LNCaP clone FGC (cell line): ENCODE measurements around the gene RANGRF.
A peak's percentile ranks its signal among the peaks of the same experiment; 100 is the strongest.

Source experiments
- DNase-seq: peaks from one replicate; pipeline ENCODE4 v3.0.0-alpha.2; 2011; ENCODE audit warnings: low read depth
- H3K4me3 ChIP-seq: 2 replicates; pipeline ENCODE4 v1.5.1; 2011; ENCODE audit warnings: mild to moderate bottlenecking, low read depth, low read length, control low read depth
- TF ChIP-seq, protein P1 (sequence below): IDR thresholded peaks from 2 replicates; pipeline ENCODE4 v1.5.1; 2012; ENCODE audit warnings: mild to moderate bottlenecking; ENCODE audit not compliant: control insufficient read depth, insufficient read depth; ENCODE audit errors: extremely low read depth

Gene RANGRF

GRCh38 chr17:8285270-8286181 is 2.9 kb upstream of the RANGRF start:
- TF ChIP-seq, protein P1, sequence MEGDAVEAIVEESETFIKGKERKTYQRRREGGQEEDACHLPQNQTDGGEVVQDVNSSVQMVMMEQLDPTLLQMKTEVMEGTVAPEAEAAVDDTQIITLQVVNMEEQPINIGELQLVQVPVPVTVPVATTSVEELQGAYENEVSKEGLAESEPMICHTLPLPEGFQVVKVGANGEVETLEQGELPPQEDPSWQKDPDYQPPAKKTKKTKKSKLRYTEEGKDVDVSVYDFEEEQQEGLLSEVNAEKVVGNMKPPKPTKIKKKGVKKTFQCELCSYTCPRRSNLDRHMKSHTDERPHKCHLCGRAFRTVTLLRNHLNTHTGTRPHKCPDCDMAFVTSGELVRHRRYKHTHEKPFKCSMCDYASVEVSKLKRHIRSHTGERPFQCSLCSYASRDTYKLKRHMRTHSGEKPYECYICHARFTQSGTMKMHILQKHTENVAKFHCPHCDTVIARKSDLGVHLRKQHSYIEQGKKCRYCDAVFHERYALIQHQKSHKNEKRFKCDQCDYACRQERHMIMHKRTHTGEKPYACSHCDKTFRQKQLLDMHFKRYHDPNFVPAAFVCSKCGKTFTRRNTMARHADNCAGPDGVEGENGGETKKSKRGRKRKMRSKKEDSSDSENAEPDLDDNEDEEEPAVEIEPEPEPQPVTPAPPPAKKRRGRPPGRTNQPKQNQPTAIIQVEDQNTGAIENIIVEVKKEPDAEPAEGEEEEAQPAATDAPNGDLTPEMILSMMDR, result no peak
- no peak overlapping the region for H3K4me3 ChIP-seq
- DNase-seq, result no peak

DNA sequence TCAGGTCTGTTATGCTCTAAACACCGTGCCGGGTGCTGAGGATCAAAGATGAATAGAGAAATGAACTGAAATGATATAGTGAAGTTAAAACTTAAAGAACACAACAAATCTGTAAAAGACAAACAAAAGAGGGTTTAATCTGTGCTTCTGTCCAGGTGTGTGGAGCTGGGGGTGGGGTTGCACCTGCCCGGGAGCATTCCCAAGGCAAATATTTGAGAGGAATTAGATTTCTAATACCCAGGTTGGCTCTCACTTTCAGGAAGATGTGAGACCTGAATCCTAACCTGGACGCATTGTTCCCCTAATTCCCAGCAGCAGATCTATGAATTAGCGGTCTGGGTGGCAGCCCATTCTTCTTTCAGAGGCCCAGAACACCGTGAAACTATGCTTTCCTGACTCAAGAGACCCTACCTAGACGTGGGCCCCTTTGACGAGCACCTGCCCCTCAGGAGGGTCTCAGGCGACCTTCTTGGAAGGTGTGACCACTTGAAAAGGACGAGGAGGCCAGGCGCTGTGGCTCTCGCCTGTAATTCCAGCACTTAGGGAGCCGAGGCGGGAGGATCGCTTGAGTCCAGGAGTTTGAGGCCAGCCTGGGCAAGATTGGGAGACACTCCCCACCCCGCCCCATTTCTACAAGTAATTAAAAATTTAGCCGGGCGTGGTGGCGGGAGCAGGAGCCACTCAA is 677 bp upstream of the RANGRF start:
- peak overlapping the region; percentile 62 for H3K4me3 ChIP-seq
- peak; percentile 76 for DNase-seq
- TF ChIP-seq, protein P1, result no peak

DNA sequence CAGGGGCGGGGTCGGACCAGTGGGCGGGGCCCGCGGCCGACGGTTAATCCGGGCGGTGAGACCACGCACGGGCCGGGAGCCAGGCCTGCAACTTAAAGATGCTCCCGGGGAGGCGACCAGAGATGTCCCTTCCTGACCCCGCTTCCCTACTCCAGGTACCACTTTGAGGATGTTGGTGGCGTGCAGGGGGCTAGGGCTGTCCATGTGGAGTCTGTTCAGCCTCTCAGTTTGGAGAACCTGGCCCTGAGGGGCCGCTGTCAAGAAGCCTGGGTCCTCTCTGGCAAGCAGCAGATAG is 580 bp downstream of the RANGRF start:
- no peak for DNase-seq
- H3K4me3 ChIP-seq, result peak overlapping the region; percentile 62
- TF ChIP-seq, protein P1, result no peak

- H3K4me3 ChIP-seq, result no peak overlapping the region
- no peak for DNase-seq
- TF ChIP-seq, protein P1, result no peak
Observed at GRCh38 chr17:8290043-8290442, 1.6 kb downstream of the RANGRF start.

GRCh38 chr17:8292639-8293395 is 4.3 kb downstream of the RANGRF start:
- no peak for DNase-seq
- no peak overlapping the region for H3K4me3 ChIP-seq
- TF ChIP-seq, protein P1, result no peak

GRCh38 chr17:8294361-8294760 is 5.9 kb downstream of the RANGRF start:
- TF ChIP-seq, protein P1, result no peak
- no peak for DNase-seq
- H3K4me3 ChIP-seq, result no peak overlapping the region; the same call in 1 of the 2 replicates
